Panc1 (cell line): ENCODE data around the gene RAD51C.

Experiments used
- CTCF ChIP-seq: fragments of 450-650 bp; IDR thresholded peaks from 2 replicates; pipeline ENCODE4 v1.5.1; 2017; ENCODE audit warnings: mild to moderate bottlenecking
- POLR2AphosphoS5 ChIP-seq: IDR thresholded peaks from 2 replicates; pipeline ENCODE4 v1.6.1; 2012; ENCODE audit warnings: mild to moderate bottlenecking, low read depth, low read length, moderate library complexity
- REST ChIP-seq, 2 experiments: IDR thresholded peaks; 2 replicates each; pipeline ENCODE4 v1.6.1; 2011 to 2012; ENCODE audit warnings: low read depth in 2 of 2, control low read depth in 1 of 2, low read length in 1 of 2, mild to moderate bottlenecking in 1 of 2, moderate library complexity in 1 of 2; ENCODE audit not compliant: insufficient read depth in 1 of 2
- SIN3A ChIP-seq: IDR thresholded peaks from 2 replicates; pipeline ENCODE4 v1.6.1; 2012; ENCODE audit warnings: low read depth, mild to moderate bottlenecking, low read length, moderate library complexity, borderline replicate concordance; ENCODE audit not compliant: insufficient read depth
- TCF7L2 ChIP-seq: IDR thresholded peaks from 2 replicates; pipeline ENCODE4 v1.6.1; 2011; ENCODE audit warnings: mild to moderate bottlenecking, low read depth, low read length, inconsistent platforms

GRCh38 chr17:58703916-58704286 lies 11.5 kb downstream of the RAD51C start:
- TF ChIP-seq CTCF, result no peak
- no peak for TF ChIP-seq REST (IDR thresholded peaks at IDR 0.05; ENCODE audit: insufficient read depth in 1 of 2, low read depth in 2 of 2, low read length in 1 of 2)
- TF ChIP-seq POLR2AphosphoS5, result no peak
- TF ChIP-seq SIN3A, result no peak
- no peak for TF ChIP-seq TCF7L2
